CD14-positive monocyte (primary cell): ENCODE results near the gene YRDC. TPM values are rescaled to one million over a fixed set of nuclear protein-coding genes. Genes with fewer than 3 reads are reported as not detected.
A peak's percentile ranks its signal among the peaks of the same experiment; 100 is the strongest.

Experiments used
- DNase-seq, 3 donors: peaks; one replicate each; pipeline ENCODE4 v3.0.0-alpha.2; 2011 to 2022
- H2AFZ ChIP-seq: 2 replicates; pipeline ENCODE4 v1.6.0; 2012; ENCODE audit warnings: mild to moderate bottlenecking, low read depth, low read length, inconsistent platforms; ENCODE audit not compliant: insufficient read depth, poor library complexity, severe bottlenecking
- H3K27ac ChIP-seq, 2 donors: 1 replicate in 1 of 2; 2 replicates in 1 of 2; pipeline ENCODE4 v1.5.1; 2012 to 2013; ENCODE audit warnings: low read length in 2 of 2, control low read depth in 1 of 2, inconsistent platforms in 1 of 2, low read depth in 1 of 2, mild to moderate bottlenecking in 1 of 2
- H3K27me3 ChIP-seq, 2 donors: one replicate each; pipeline versions ENCODE4 v1.6.0 to v1.6.1; 2011 to 2013; ENCODE audit warnings: low read length in 2 of 2; ENCODE audit not compliant: control insufficient read depth in 2 of 2, insufficient read depth in 2 of 2
- H3K36me3 ChIP-seq, 2 donors: replicated peaks in 1 of 2; 1 replicate in 1 of 2; 2 replicates in 1 of 2; pipeline versions ENCODE4 v1.5.1 to v1.6.1; 2012 to 2013; ENCODE audit warnings: low read length in 2 of 2, control low read depth in 1 of 2, inconsistent platforms in 1 of 2, mild to moderate bottlenecking in 1 of 2; ENCODE audit not compliant: insufficient read depth in 2 of 2, control insufficient read depth in 1 of 2
- H3K4me1 ChIP-seq, 2 donors: 1 replicate in 1 of 2; 2 replicates in 1 of 2; pipeline versions ENCODE4 v1.5.1 to v1.6.1; 2012 to 2013; ENCODE audit warnings: low read length in 2 of 2, control low read depth in 1 of 2, inconsistent platforms in 1 of 2, mild to moderate bottlenecking in 1 of 2, moderate library complexity in 1 of 2; ENCODE audit not compliant: insufficient read depth in 2 of 2, control insufficient read depth in 1 of 2
- H3K4me2 ChIP-seq: replicated peaks from 2 replicates; pipeline ENCODE3; 2012; ENCODE audit warnings: low read length, moderate library complexity, mild to moderate bottlenecking; ENCODE audit not compliant: poor library complexity, severe bottlenecking; ENCODE audit errors: extremely low read depth
- H3K4me3 ChIP-seq, 3 experiments: fragments of 200-600 bp in 1 of 3; sonication (generic) in 1 of 3; replicated peaks in 1 of 3; 1 replicate in 2 of 3; 2 replicates in 1 of 3; pipeline ENCODE4 v1.5.1; 2011 to 2013; ENCODE audit warnings: low read length in 3 of 3, mild to moderate bottlenecking in 3 of 3, control low read depth in 2 of 3, low read depth in 2 of 3, inconsistent platforms in 1 of 3, moderate library complexity in 1 of 3
- H3K79me2 ChIP-seq: 2 replicates; pipeline ENCODE4 v1.6.0; 2012; ENCODE audit warnings: mild to moderate bottlenecking, control low read depth, inconsistent platforms, low read length, moderate library complexity; ENCODE audit not compliant: insufficient read depth
- H3K9ac ChIP-seq: 2 replicates; pipeline ENCODE4 v1.6.0; 2017; ENCODE audit warnings: low read length, mild to moderate bottlenecking; ENCODE audit not compliant: insufficient read depth, poor library complexity, severe bottlenecking
- H3K9me3 ChIP-seq, 2 donors: replicated peaks in 1 of 2; 1 replicate in 1 of 2; 2 replicates in 1 of 2; pipeline versions ENCODE4 v1.5.1 to v1.6.1; 2012 to 2013; ENCODE audit warnings: low read length in 2 of 2, control low read depth in 1 of 2; ENCODE audit not compliant: control insufficient read depth in 1 of 2, insufficient read depth in 1 of 2
- H4K20me1 ChIP-seq: 2 replicates; pipeline ENCODE4 v1.6.0; 2012; ENCODE audit warnings: mild to moderate bottlenecking, low read length, control low read depth, moderate library complexity; ENCODE audit not compliant: insufficient read depth
- H3K27ac Mint-ChIP-seq, 7 donors: one replicate each; pipeline ENCODE4 v1.8.0; 2020; ENCODE audit warnings: mild to moderate bottlenecking in 7 of 7, mixed read lengths in 7 of 7, moderate library complexity in 6 of 7, inconsistent platforms in 2 of 7
- H3K27me3 Mint-ChIP-seq, 3 donors: one replicate each; pipeline ENCODE4 v1.8.0; 2021 to 2022; ENCODE audit warnings: low read depth in 3 of 3, mild to moderate bottlenecking in 3 of 3, mixed read lengths in 3 of 3, moderate library complexity in 3 of 3, inconsistent platforms in 1 of 3
- H3K36me3 Mint-ChIP-seq, 2 donors: one replicate each; pipeline ENCODE4 v1.8.0; 2020; ENCODE audit warnings: mixed read lengths in 2 of 2, inconsistent platforms in 1 of 2, mild to moderate bottlenecking in 1 of 2
- H3K4me1 Mint-ChIP-seq: one replicate; pipeline ENCODE4 v1.8.0; 2020; ENCODE audit warnings: mild to moderate bottlenecking, mixed read lengths
- H3K4me3 Mint-ChIP-seq, 2 donors: one replicate each; pipeline ENCODE4 v1.8.0; 2020; ENCODE audit warnings: mild to moderate bottlenecking in 2 of 2, mixed read lengths in 2 of 2, moderate library complexity in 1 of 2
- H3K9me3 Mint-ChIP-seq, 7 donors: one replicate each; pipeline ENCODE4 v1.8.0; 2020 to 2022; ENCODE audit warnings: mixed read lengths in 7 of 7, mild to moderate bottlenecking in 6 of 7, moderate library complexity in 6 of 7, inconsistent platforms in 2 of 7
- WGBS: methylation state at CpG from one replicate; pipeline ENCODE4 v1.1.5; 2013; ENCODE audit warnings: missing lambda C conversion rate; ENCODE audit not compliant: insufficient coverage; 5-methylcytosine and 5-hydroxymethylcytosine counted together
- intact Hi-C, 2 donors: fragments of 100-400 bp; cut with micrococcal nuclease; formaldehyde crosslinking; loops; one replicate each; pipeline versions ENCODE4 v1.15.0 to v1.15.1; 2023
- polyA plus RNA-seq, 3 donors: library from polyadenylated mRNA; depleted of rRNA in 1 of 3; unstranded in 2 of 3; stranded (reverse) in 1 of 3; fragments of 300-500 nt in 2 of 3; fragments of >200 nt in 1 of 3; fragmentation: Illumina TruSeq in 2 of 3; gene quantifications; 1 replicate in 2 of 3; 2 replicates in 1 of 3; pipeline ENCODE4 v1.2.3, GENCODE V29; 2012 to 2021
- TF ChIP-seq, protein P1 (sequence below): fragments of 200-600 bp; IDR thresholded peaks from one replicate; pipeline ENCODE4 v1.8.0; 2022; ENCODE audit warnings: antibody characterized with exemption, mild to moderate bottlenecking

Gene YRDC
- polyA plus RNA-seq, 3 donors = 10.4 to 29.6 (median 13.3) TPM

DNA sequence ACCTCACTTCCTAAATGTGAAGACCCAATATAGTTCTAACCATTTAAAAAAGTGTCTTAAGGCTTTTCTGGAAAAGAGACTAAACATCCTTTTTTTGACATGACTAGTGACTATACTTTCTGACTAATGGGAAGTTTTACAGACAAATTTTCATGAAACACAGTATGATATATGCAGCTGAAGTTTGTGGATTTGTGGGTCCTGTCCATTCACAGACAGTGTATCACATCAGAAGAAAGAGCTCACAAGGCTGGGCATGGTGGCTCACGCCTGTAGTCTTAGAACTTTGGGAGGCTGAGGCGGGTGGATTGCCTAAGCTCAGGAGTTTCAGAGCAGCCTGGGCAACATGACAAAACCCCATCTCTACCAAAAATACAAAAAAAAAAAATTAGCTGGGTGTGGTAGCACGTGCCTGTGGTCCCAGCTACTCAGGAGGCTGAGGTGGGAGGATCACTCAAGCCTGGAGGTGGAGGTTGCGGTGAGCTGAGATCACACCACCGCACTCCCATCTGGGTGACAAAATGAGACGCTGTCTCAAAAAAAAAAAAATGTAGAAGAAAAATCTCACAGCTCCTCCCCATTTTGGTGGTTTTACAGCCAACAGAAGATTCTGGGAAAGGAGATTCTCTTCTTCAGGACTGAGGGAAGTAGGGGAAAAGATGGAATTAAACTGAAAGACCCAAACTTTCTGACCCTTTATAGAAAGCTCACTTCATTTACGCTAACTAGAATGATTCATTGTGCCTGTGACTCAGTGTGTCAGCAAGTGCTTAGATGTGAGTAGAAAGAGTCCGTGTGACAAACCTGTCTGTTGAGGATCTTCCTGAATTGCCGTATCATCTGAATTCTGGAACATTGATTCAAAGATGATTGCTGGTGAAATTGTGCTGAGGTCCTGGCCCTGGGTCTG lies 15.2 kb upstream of the YRDC start:
- Histone ChIP-seq H3K36me3 (peaks cover 54 to 73% of the 10 kb centered on the region in 2 donors), H3K4me3 (no peak overlapping the region), H3K9me3 (no peaks in the 10 kb centered on the region), H3K27ac (peak overlapping the region in 1 of 2 donors; percentile 16), H3K27me3 (no peaks in the 10 kb centered on the region), H2AFZ (no peak overlapping the region), H3K4me1 (peaks cover 24 to 35% of the 10 kb centered on the region in 2 donors), H3K9ac (no peak overlapping the region), H3K79me2 (peaks cover 46% of the 10 kb centered on the region), H3K4me2 (no peak overlapping the region), H4K20me1 (peaks cover 22% of the 10 kb centered on the region)
- Mint-ChIP-seq H3K27ac (peak overlapping the region in 3 of 7 donors; percentile 18 to 74 (median 70)), H3K36me3 (peaks cover 61 to 84% of the 10 kb centered on the region in 2 donors), H3K9me3 (no peaks in the 10 kb centered on the region), H3K4me3 (no peak overlapping the region), H3K4me1 (peaks cover 37% of the 10 kb centered on the region), H3K27me3 (peaks cover 0 to 1% (median 0%) of the 10 kb centered on the region in 3 donors)
- intact Hi-C loops = no loop called here
- TF ChIP-seq, protein P1, sequence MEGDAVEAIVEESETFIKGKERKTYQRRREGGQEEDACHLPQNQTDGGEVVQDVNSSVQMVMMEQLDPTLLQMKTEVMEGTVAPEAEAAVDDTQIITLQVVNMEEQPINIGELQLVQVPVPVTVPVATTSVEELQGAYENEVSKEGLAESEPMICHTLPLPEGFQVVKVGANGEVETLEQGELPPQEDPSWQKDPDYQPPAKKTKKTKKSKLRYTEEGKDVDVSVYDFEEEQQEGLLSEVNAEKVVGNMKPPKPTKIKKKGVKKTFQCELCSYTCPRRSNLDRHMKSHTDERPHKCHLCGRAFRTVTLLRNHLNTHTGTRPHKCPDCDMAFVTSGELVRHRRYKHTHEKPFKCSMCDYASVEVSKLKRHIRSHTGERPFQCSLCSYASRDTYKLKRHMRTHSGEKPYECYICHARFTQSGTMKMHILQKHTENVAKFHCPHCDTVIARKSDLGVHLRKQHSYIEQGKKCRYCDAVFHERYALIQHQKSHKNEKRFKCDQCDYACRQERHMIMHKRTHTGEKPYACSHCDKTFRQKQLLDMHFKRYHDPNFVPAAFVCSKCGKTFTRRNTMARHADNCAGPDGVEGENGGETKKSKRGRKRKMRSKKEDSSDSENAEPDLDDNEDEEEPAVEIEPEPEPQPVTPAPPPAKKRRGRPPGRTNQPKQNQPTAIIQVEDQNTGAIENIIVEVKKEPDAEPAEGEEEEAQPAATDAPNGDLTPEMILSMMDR = no peak
- WGBS = 79% methylated on average over 2 of the region's 9 CpGs
- peak in 1 of 3 donors; percentile 73 for DNase-seq

- 100% methylated on average over 1 of the region's 2 CpGs for WGBS
- H3K36me3 Mint-ChIP-seq = peaks cover 64 to 87% of the 10 kb centered on the region in 2 donors
Measured at GRCh38 chr1:37821481-37821880, 13.5 kb upstream of the YRDC start.

More at GRCh38 chr1:37821481-37821880, 13.5 kb upstream of the YRDC start:
- Mint-ChIP-seq H3K27ac (peak overlapping the region in 5 of 7 donors; percentile 35 to 77 (median 40)), H3K4me1 (peaks cover 34% of the 10 kb centered on the region), H3K27me3 (peaks cover 0 to 1% (median 0%) of the 10 kb centered on the region in 3 donors), H3K4me3 (no peak overlapping the region), H3K9me3 (no peaks in the 10 kb centered on the region)
- intact Hi-C loops = no loop called here
- no peak overlapping the region for H3K9ac ChIP-seq
- peaks cover 30% of the 10 kb centered on the region for H4K20me1 ChIP-seq
- no peak overlapping the region for H3K27ac ChIP-seq
- H3K9me3 ChIP-seq = no peaks in the 10 kb centered on the region
- DNase-seq = no peak
- H3K36me3 ChIP-seq = peaks cover 65 to 76% of the 10 kb centered on the region in 2 donors
- H3K27me3 ChIP-seq = no peaks in the 10 kb centered on the region
- peaks cover 24 to 30% of the 10 kb centered on the region in 2 donors for H3K4me1 ChIP-seq
- no peak overlapping the region for H3K4me3 ChIP-seq
- H2AFZ ChIP-seq = no peak overlapping the region
- TF ChIP-seq, protein P1 = no peak
- no peak overlapping the region for H3K4me2 ChIP-seq
- peaks cover 53% of the 10 kb centered on the region for H3K79me2 ChIP-seq
